Measurements from ENCODE around the gene DPP4.
"Not testable (repeated sequence)": the region's sequence is repeated elsewhere in the genome, so short reads cannot be mapped to it uniquely, and the experiment has no call there.

Gene DPP4

DNA sequence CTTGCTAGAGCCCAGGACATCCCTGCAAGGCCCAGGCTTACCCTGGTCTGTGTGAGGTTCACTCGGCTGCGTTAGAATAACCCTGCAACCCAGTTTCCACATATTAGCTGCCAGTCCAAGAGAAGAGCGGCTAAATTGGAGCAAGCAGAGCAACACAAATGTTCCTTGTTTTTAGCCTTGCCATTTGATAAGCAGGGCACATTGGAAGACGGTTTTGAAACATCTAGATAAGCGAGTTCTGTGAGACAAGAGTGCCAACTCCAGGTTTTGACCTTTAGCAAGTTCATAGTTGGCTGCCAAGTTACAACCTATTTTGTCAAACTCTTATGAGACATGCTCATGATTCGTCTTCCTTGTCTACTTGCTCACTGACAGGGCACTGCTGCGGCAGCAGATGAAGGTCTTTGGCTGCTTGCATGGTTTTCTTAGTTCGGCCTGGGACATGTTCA, 23.5 kb downstream of the DPP4 start:
- Histone ChIP-seq H3K27ac (ENCODE audit: low read length) (no peak overlapping the region), H3K79me2 (ENCODE audit: low read length) (no peaks in the 10 kb centered on the region), H2AFZ (ENCODE audit: low read depth, low read length) (no peak overlapping the region), H3K36me3 (replicated peaks; ENCODE audit: low read depth, low read length) (peaks cover 1% of the 10 kb centered on the region), H3K9me3 (ENCODE audit: insufficient read depth, low read length) (no peaks in the 10 kb centered on the region), H4K20me1 (ENCODE audit: insufficient read depth, low read length) (no peaks in the 10 kb centered on the region), H3K4me3 (ENCODE audit: low read length) (no peak overlapping the region), H3K27me3 (ENCODE audit: low read depth, low read length) (no peaks in the 10 kb centered on the region), H3K4me2 (ENCODE audit: low read length) (no peak overlapping the region), H3K4me1 (ENCODE audit: low read length) (no peaks in the 10 kb centered on the region), H3K9ac (ENCODE audit: low read length) (no peak overlapping the region)
- TF ChIP-seq, protein P1, sequence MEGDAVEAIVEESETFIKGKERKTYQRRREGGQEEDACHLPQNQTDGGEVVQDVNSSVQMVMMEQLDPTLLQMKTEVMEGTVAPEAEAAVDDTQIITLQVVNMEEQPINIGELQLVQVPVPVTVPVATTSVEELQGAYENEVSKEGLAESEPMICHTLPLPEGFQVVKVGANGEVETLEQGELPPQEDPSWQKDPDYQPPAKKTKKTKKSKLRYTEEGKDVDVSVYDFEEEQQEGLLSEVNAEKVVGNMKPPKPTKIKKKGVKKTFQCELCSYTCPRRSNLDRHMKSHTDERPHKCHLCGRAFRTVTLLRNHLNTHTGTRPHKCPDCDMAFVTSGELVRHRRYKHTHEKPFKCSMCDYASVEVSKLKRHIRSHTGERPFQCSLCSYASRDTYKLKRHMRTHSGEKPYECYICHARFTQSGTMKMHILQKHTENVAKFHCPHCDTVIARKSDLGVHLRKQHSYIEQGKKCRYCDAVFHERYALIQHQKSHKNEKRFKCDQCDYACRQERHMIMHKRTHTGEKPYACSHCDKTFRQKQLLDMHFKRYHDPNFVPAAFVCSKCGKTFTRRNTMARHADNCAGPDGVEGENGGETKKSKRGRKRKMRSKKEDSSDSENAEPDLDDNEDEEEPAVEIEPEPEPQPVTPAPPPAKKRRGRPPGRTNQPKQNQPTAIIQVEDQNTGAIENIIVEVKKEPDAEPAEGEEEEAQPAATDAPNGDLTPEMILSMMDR (IDR thresholded peaks at IDR 0.05; ENCODE audit: low read depth, low read length), result no peak
- TF ChIP-seq EZH2phosphoT487 (IDR thresholded peaks at IDR 0.05; ENCODE audit: low read depth), result no peak

GRCh38 chr2:162049089-162049488, 24.9 kb downstream of the DPP4 start:
- H3K4me2 ChIP-seq (ENCODE audit: low read length); H3K4me3 ChIP-seq (ENCODE audit: low read length); H3K79me2 ChIP-seq (ENCODE audit: low read length); H3K36me3 ChIP-seq (replicated peaks; ENCODE audit: low read depth, low read length); H2AFZ ChIP-seq (ENCODE audit: low read depth, low read length); H3K4me1 ChIP-seq (ENCODE audit: low read length); H4K20me1 ChIP-seq (ENCODE audit: insufficient read depth, low read length); H3K9me3 ChIP-seq (ENCODE audit: insufficient read depth, low read length); H3K27ac ChIP-seq (ENCODE audit: low read length); H3K9ac ChIP-seq (ENCODE audit: low read length); H3K27me3 ChIP-seq (ENCODE audit: low read depth, low read length): not testable (repeated sequence)

GRCh38 chr2:162044586-162044985, 29.4 kb downstream of the DPP4 start:
- no peak overlapping the region for H3K4me3 ChIP-seq (ENCODE audit: low read length)

GRCh38 chr2:162043132-162043531, 30.9 kb downstream of the DPP4 start:
- Histone ChIP-seq H3K27me3 (ENCODE audit: low read depth, low read length) (no peaks in the 10 kb centered on the region), H3K4me2 (ENCODE audit: low read length) (no peak overlapping the region), H3K9ac (ENCODE audit: low read length) (no peak overlapping the region), H3K27ac (ENCODE audit: low read length) (no peak overlapping the region), H4K20me1 (ENCODE audit: insufficient read depth, low read length) (no peaks in the 10 kb centered on the region), H3K9me3 (ENCODE audit: insufficient read depth, low read length) (no peaks in the 10 kb centered on the region), H2AFZ (ENCODE audit: low read depth, low read length) (no peak overlapping the region), H3K4me1 (ENCODE audit: low read length) (no peaks in the 10 kb centered on the region), H3K36me3 (replicated peaks; ENCODE audit: low read depth, low read length) (peaks cover 9% of the 10 kb centered on the region), H3K79me2 (ENCODE audit: low read length) (no peaks in the 10 kb centered on the region), H3K4me3 (ENCODE audit: low read length) (no peak overlapping the region)
- TF ChIP-seq, protein P1 (IDR thresholded peaks at IDR 0.05; ENCODE audit: low read depth, low read length), result no peak
- TF ChIP-seq EZH2phosphoT487 (IDR thresholded peaks at IDR 0.05; ENCODE audit: low read depth), result no peak

More at GRCh38 chr2:162044586-162044985, 29.4 kb downstream of the DPP4 start:
- Histone ChIP-seq H3K4me2 (ENCODE audit: low read length) (no peak overlapping the region), H3K9me3 (ENCODE audit: insufficient read depth, low read length) (no peaks in the 10 kb centered on the region), H3K27ac (ENCODE audit: low read length) (no peak overlapping the region), H3K36me3 (replicated peaks; ENCODE audit: low read depth, low read length) (peaks cover 9% of the 10 kb centered on the region), H4K20me1 (ENCODE audit: insufficient read depth, low read length) (no peaks in the 10 kb centered on the region), H3K4me1 (ENCODE audit: low read length) (no peaks in the 10 kb centered on the region), H3K9ac (ENCODE audit: low read length) (no peak overlapping the region), H2AFZ (ENCODE audit: low read depth, low read length) (no peak overlapping the region), H3K27me3 (ENCODE audit: low read depth, low read length) (no peaks in the 10 kb centered on the region), H3K79me2 (ENCODE audit: low read length) (no peaks in the 10 kb centered on the region)
- no peak for TF ChIP-seq EZH2phosphoT487 (IDR thresholded peaks at IDR 0.05; ENCODE audit: low read depth)
- TF ChIP-seq, protein P1 (IDR thresholded peaks at IDR 0.05; ENCODE audit: low read depth, low read length), result no peak

DNA sequence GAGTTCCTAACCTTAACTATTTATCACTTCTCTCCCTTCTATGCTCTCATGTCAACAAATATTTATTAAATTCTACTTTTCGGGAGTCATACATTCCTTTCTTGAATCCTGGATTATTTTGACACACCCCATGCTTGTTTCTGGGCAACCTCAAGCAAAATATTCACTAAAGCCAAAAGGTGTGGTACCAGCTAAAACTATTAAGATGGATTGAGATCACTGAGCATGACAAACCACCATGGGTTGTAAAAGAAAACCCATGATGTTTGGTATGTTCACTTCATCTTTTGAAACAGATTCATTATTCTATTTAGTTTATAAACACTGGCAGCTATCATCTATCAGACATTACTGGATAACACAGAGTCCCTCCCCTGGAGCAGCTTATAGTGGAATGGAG, 32.5 kb downstream of the DPP4 start:
- Histone ChIP-seq H3K27me3 (ENCODE audit: low read depth, low read length) (no peaks in the 10 kb centered on the region), H2AFZ (ENCODE audit: low read depth, low read length) (no peak overlapping the region), H3K4me1 (ENCODE audit: low read length) (no peaks in the 10 kb centered on the region), H3K4me3 (ENCODE audit: low read length) (no peak overlapping the region), H3K9ac (ENCODE audit: low read length) (no peak overlapping the region), H3K36me3 (replicated peaks; ENCODE audit: low read depth, low read length) (peaks cover 12% of the 10 kb centered on the region), H4K20me1 (ENCODE audit: insufficient read depth, low read length) (no peaks in the 10 kb centered on the region), H3K4me2 (ENCODE audit: low read length) (no peak overlapping the region), H3K27ac (ENCODE audit: low read length) (no peak overlapping the region), H3K79me2 (ENCODE audit: low read length) (no peaks in the 10 kb centered on the region), H3K9me3 (ENCODE audit: insufficient read depth, low read length) (no peaks in the 10 kb centered on the region)
- no peak for TF ChIP-seq EZH2phosphoT487 (IDR thresholded peaks at IDR 0.05; ENCODE audit: low read depth)
